GM18505 (cell line): ENCODE data around the gene CRLF2.
"Not testable (repeated sequence)": the region's sequence is repeated elsewhere in the genome, so short reads cannot be mapped to it uniquely, and the experiment has no call there.

ENCODE experiments used
- ATAC-seq: cut with Tn5 transposase; IDR thresholded peaks from one replicate; pipeline ENCODE4 v1.9.1; 2021; ENCODE audit not compliant: unreplicated experiment
- POLR2A ChIP-seq: IDR thresholded peaks from 4 replicates; pipeline ENCODE4 v1.6.1; 2011; ENCODE audit warnings: borderline replicate concordance; ENCODE audit not compliant: insufficient read depth, insufficient read length; ENCODE audit errors: extremely low read depth

The CRLF2 gene

GRCh38 chrX:1165535-1166196 lies 46.8 kb downstream of the CRLF2 start:
- ATAC-seq, result no peak
- TF ChIP-seq POLR2A, result no peak

GRCh38 chrX:1164322-1165288 lies 47.8 kb downstream of the CRLF2 start:
- no peak for ATAC-seq
- TF ChIP-seq POLR2A, result no peak

- no peak for TF ChIP-seq POLR2A
These were observed 49.2 kb downstream of the CRLF2 start for GRCh38 chrX:1163231-1163630.

DNA sequence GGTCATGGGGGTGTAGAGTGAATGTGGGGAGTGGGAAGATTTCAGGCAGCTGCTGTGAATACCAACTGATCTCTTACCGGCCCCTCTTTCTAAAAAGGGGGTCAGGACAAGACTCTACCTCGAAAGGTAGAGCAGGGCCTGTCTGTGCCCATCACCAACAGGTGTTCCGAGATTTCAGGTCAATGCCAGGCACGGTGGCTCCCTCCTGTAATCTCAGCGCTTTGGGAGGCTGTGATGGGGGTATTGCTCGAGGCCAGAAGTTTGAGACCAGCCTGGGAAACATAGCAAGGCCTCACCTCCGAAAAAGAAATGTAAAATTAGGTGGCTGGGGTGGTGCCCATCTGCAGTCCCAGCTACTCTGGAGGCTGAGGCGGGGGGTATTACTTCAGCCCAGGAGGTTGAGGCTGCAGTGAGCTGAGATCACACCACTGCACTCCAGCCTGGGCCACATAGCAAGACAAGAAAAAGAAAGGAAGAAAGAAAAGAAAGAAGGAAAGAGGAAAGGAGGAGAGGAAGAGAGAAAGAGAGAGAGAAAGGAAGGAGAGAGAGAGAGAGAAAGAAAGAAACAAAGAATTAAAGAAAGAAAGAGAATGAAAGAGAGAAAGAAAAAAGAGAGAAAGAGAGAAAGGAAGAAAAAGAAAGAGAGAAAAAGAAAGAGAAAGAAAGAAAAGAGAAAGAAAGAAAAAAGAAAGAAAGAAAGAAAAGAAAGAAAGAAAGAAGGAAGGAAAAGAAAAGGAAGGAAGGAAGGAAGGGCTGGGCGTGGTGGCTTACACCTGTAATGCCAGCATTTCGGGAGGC lies 50.1 kb downstream of the CRLF2 start:
- no peak for TF ChIP-seq POLR2A
- ATAC-seq, result no peak

More at GRCh38 chrX:1163231-1163630, 49.2 kb downstream of the CRLF2 start:
- ATAC-seq, result no peak

DNA sequence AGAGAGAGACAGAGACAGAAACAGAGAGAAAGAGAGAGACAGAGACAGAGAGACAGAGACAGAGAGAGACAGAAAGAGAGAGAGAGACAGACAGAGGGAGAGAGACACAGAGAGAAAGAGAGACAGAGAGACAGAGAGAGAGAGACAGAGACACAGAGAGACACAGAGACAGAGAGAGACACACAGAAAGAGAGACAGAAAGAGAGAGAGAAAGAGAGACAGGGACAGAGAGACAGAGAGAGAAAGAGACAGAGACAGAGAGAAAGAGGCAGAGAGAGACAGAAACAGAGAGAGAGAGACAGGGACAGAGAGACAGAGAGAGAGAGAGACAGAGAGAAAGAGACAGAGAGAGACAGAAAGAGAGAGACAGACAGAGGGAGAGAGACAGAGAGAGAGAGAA lies 52.9 kb downstream of the CRLF2 start:
- no peak for TF ChIP-seq POLR2A
- no peak for ATAC-seq

- not testable (repeated sequence) for ATAC-seq
These were observed 55.6 kb downstream of the CRLF2 start for GRCh38 chrX:1156681-1157455.

DNA sequence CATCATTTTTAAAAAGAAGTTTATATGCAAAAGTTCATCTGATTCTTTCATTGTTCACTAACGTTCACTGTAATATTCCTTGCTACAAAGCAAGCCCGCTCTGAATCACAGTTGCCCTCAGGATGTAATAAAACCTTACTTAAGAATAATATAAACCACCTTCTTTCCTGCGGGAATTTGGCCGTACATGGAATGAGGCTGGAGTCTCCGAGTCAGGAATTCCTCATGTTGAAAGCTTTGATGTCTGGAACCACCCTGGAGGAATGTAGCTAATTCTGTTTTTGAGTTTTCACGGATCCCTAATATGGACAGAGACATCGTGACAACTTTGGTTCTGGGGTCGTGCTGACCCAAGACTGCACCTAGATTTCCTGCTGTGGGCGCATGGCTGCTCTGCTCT lies 58.5 kb downstream of the CRLF2 start:
- no peak for ATAC-seq
- no peak for TF ChIP-seq POLR2A

- ATAC-seq, result no peak
- TF ChIP-seq POLR2A, result no peak
These were observed 60.4 kb downstream of the CRLF2 start for GRCh38 chrX:1152090-1152489.

DNA sequence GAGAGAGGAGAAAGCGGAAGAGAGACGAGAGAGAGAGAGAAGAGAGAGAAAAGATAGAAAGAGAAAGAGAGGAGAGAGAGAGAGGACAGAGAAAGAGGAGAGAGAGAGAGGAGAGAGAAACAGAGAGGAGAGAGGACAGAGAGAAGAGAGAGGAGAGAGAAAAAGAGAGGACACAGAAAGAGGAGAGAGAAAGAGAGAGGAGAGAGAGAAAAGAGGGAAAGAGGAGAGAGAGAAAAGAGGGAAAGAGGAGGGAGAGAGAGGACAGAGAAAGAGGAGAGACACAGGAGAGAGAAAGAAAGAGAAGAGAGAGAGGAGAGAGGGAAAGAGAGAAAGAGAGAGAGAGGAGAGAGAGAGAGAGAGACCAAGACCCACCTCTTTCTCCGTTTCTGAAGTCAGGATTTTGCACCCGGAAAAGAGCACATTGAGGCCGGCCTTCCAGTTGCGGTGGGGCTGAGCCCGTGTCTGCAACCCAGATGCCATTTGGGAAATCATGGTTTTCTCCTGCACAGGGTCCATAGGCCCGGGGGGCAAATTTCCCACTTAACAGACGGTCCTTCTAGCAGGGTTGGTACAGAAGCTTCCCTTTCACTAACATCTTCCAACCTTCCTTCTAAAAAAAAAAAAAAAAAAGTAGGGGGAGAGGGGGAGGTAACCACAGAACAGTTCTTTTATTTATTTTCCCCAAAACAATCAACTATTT lies 60.9 kb downstream of the CRLF2 start:
- ATAC-seq, result no peak

GRCh38 chrX:1150569-1151347 lies 61.7 kb downstream of the CRLF2 start:
- TF ChIP-seq POLR2A, result no peak
- ATAC-seq, result no peak

More for the DNA sequence above, 60.9 kb downstream of the CRLF2 start:
- TF ChIP-seq POLR2A, result no peak
